Ovary (tissue), 3 donors: Measurements from ENCODE around the gene NPPA.

Source experiments
- POLR2A ChIP-seq: fragments of 450-650 bp; IDR thresholded peaks from one replicate; pipeline ENCODE4 v1.6.1; 2017; ENCODE audit warnings: antibody characterized with exemption, mild to moderate bottlenecking, moderate library complexity
- TF ChIP-seq, protein P1 (sequence below), 3 donors: fragments of 450-650 bp in 2 of 3; fragments of 200-600 bp in 1 of 3; IDR thresholded peaks; one replicate each; pipeline versions ENCODE4 v1.5.1 to v1.8.0; 2016 to 2022; ENCODE audit warnings: antibody characterized with exemption in 3 of 3, mild to moderate bottlenecking in 1 of 3
- donor health status: DM: no; HTN: no; CAD: no.

DNA sequence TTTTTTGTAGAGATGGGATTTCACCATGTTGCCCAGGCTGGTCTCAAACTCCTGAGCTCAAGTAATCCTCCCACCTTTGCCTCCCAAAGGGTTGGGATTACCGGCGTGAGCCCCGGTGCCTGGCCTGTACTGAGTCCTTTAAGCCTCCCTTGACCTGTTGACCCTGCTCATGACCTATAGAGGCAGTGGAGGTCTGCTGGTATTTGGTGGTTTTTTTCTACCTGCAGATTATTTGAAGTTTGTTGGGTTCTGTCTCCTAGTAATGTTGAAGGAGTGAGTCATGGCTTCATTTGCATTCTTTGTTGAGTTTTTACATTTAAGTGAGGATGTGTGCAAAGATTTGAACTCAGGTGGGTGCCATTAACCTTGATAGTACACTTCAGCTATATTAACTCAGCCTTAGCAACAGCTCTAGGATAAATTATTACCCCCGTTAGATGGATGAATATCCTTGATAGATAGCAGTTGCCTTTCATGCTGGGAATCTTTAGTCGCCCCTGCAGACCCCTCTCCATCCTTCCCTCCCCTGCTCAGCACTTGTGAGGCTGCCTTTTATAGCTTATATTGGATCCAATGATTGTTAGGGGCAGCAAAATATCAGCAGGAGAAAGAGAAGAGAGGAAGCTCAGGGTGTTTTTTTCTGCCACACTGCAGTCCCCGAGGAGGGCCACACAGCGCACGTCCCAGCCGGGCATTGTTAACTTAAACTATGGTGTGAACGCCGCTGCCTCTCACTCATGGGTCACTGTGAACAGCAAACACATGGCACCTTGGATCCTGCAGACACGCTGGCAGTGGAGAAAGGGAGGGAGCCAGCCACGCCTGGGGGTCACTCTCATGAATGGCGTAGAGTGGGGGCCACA is 26.0 kb upstream of the NPPA start:
- TF ChIP-seq, protein P1, sequence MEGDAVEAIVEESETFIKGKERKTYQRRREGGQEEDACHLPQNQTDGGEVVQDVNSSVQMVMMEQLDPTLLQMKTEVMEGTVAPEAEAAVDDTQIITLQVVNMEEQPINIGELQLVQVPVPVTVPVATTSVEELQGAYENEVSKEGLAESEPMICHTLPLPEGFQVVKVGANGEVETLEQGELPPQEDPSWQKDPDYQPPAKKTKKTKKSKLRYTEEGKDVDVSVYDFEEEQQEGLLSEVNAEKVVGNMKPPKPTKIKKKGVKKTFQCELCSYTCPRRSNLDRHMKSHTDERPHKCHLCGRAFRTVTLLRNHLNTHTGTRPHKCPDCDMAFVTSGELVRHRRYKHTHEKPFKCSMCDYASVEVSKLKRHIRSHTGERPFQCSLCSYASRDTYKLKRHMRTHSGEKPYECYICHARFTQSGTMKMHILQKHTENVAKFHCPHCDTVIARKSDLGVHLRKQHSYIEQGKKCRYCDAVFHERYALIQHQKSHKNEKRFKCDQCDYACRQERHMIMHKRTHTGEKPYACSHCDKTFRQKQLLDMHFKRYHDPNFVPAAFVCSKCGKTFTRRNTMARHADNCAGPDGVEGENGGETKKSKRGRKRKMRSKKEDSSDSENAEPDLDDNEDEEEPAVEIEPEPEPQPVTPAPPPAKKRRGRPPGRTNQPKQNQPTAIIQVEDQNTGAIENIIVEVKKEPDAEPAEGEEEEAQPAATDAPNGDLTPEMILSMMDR (IDR thresholded peaks at IDR 0.05) = no peak
- no peak for TF ChIP-seq POLR2A
